Measurements from ENCODE around the gene UMODL1. TPM values are rescaled to one million over a fixed set of nuclear protein-coding genes. Genes with fewer than 3 reads are reported as not detected.

Gene UMODL1
- total and polyA plus RNA-seq, 2 of the 13 experiments (the other 11 are each of a cell fraction or from before 2014, with no cell fraction given) = not detected

DNA sequence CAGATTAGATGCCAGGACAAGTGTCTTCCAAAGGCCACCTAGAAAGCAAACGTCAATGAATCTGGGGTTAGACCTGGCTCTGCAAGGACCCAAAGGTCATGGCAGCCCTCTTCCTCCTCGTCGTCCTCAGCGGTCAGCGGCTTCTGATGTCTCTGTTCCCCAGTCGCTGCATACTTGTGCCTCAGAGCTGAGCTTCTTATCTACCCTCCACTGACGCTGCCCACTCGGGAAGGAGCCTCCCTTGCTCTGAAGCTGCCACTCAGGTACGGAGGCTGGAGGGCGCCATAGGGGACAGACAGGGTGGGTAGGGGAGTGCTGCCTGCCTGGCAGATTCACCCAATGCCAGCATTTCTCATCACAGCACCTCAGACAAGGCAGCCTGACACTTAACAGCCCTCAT, 11.4 kb upstream of the UMODL1 start (continued):
- TF ChIP-seq, protein P1, sequence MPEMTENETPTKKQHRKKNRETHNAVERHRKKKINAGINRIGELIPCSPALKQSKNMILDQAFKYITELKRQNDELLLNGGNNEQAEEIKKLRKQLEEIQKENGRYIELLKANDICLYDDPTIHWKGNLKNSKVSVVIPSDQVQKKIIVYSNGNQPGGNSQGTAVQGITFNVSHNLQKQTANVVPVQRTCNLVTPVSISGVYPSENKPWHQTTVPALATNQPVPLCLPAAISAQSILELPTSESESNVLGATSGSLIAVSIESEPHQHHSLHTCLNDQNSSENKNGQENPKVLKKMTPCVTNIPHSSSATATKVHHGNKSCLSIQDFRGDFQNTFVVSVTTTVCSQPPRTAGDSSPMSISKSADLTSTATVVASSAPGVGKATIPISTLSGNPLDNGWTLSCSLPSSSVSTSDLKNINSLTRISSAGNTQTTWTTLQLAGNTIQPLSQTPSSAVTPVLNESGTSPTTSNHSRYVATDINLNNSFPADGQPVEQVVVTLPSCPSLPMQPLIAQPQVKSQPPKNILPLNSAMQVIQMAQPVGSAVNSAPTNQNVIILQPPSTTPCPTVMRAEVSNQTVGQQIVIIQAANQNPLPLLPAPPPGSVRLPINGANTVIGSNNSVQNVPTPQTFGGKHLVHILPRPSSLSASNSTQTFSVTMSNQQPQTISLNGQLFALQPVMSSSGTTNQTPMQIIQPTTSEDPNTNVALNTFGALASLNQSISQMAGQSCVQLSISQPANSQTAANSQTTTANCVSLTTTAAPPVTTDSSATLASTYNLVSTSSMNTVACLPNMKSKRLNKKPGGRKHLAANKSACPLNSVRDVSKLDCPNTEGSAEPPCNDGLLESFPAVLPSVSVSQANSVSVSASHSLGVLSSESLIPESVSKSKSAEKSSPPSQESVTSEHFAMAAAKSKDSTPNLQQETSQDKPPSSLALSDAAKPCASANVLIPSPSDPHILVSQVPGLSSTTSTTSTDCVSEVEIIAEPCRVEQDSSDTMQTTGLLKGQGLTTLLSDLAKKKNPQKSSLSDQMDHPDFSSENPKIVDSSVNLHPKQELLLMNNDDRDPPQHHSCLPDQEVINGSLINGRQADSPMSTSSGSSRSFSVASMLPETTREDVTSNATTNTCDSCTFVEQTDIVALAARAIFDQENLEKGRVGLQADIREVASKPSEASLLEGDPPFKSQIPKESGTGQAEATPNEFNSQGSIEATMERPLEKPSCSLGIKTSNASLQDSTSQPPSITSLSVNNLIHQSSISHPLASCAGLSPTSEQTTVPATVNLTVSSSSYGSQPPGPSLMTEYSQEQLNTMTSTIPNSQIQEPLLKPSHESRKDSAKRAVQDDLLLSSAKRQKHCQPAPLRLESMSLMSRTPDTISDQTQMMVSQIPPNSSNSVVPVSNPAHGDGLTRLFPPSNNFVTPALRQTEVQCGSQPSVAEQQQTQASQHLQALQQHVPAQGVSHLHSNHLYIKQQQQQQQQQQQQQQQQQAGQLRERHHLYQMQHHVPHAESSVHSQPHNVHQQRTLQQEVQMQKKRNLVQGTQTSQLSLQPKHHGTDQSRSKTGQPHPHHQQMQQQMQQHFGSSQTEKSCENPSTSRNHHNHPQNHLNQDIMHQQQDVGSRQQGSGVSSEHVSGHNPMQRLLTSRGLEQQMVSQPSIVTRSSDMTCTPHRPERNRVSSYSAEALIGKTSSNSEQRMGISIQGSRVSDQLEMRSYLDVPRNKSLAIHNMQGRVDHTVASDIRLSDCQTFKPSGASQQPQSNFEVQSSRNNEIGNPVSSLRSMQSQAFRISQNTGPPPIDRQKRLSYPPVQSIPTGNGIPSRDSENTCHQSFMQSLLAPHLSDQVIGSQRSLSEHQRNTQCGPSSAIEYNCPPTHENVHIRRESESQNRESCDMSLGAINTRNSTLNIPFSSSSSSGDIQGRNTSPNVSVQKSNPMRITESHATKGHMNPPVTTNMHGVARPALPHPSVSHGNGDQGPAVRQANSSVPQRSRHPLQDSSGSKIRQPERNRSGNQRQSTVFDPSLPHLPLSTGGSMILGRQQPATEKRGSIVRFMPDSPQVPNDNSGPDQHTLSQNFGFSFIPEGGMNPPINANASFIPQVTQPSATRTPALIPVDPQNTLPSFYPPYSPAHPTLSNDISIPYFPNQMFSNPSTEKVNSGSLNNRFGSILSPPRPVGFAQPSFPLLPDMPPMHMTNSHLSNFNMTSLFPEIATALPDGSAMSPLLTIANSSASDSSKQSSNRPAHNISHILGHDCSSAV (CRISPR knock-in tag; IDR thresholded peaks at IDR 0.05; ENCODE audit: borderline replicate concordance) = no peak
- TF ChIP-seq IRF2 (CRISPR knock-in tag; IDR thresholded peaks at IDR 0.05) (no peak), PHF8 (CRISPR knock-in tag; IDR thresholded peaks at IDR 0.05) (no peak), FOXC1 (CRISPR knock-in tag; IDR thresholded peaks at IDR 0.05; ENCODE audit: borderline replicate concordance) (no peak), IKZF5 (CRISPR knock-in tag; IDR thresholded peaks at IDR 0.05) (no peak), HMG20A (CRISPR knock-in tag; IDR thresholded peaks at IDR 0.05; ENCODE audit: borderline replicate concordance) (no peak), SAP130 (CRISPR knock-in tag; IDR thresholded peaks at IDR 0.05; ENCODE audit: low read depth) (no peak), ZNF75D (CRISPR knock-in tag; IDR thresholded peaks at IDR 0.05; ENCODE audit: borderline replicate concordance) (no peak), ELF3 (CRISPR knock-in tag; IDR thresholded peaks at IDR 0.05) (no peak), HNRNPK (IDR thresholded peaks at IDR 0.05; ENCODE audit: low read depth, low read length, poor library complexity, severe bottlenecking) (no peak)
